ENCODE results near the gene CARM1.
"Not testable (repeated sequence)": the region's sequence is repeated elsewhere in the genome, so short reads cannot be mapped to it uniquely, and the experiment has no call there.

Gene CARM1

DNA sequence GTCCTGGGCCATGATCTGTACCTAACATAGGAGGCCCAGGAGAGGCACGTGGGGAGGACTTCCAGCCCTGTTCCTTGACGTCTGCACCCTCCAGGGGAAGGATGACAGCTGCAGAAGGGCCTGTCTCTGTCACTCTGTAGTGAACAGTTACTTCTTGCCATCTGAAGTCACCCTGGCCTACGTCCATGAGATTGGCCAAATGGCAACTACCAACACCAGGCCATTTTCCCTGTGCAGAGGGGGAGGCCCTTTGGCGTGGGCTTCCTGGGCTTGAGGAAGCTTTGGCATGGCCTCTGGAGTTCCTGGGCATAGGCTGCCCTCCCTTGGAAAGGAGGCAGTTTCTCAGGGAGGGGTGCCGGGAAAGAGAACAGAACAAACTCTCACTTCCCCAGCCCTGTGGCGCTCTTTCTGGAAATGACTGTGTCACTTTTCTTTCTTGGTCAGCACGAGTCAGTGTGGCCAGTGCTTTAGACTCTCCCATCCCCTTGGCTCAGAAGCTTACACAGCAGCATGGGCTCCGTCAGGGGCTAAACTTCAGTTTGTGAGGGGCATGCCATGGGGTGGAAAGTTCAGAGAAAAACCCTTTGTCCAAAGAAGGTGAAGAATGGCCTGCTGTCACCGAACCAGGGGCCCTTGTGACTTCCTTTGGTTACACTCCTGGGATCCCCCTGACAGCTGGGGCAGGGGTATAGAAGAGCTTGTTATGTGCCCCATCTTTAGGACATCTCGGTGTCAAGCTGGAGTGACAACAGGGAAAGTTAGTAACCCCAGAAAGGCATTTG, 5.3 kb downstream of the CARM1 start:
- DNase-seq = no peak

- not testable (repeated sequence) for DNase-seq
Observed at GRCh38 chr19:10877608-10878007, 6.3 kb downstream of the CARM1 start.

GRCh38 chr19:10878253-10878652, 6.9 kb downstream of the CARM1 start:
- no peak for DNase-seq

GRCh38 chr19:10881403-10882107, 10.2 kb downstream of the CARM1 start:
- no peak for DNase-seq

DNA sequence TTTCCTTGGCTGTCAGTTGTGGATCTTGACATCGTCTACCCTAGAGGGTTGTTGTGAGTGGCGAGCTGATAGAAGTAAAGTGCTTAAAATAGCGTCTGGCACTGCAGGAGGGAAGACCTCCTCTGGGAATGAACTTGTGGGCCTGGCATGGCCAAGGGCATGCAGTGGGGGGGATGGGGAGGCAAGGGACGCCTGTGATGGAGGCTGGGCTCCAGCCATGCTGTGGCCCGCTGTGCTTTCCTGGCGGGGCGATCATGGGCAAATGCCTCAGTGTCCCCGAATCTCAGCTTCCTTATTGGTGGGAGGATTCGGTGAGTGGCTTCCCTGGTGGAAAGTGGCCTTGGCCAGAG, 10.7 kb downstream of the CARM1 start:
- DNase-seq = no peak

- no peak for DNase-seq
Observed at GRCh38 chr19:10884274-10884673, 12.9 kb downstream of the CARM1 start.

DNA sequence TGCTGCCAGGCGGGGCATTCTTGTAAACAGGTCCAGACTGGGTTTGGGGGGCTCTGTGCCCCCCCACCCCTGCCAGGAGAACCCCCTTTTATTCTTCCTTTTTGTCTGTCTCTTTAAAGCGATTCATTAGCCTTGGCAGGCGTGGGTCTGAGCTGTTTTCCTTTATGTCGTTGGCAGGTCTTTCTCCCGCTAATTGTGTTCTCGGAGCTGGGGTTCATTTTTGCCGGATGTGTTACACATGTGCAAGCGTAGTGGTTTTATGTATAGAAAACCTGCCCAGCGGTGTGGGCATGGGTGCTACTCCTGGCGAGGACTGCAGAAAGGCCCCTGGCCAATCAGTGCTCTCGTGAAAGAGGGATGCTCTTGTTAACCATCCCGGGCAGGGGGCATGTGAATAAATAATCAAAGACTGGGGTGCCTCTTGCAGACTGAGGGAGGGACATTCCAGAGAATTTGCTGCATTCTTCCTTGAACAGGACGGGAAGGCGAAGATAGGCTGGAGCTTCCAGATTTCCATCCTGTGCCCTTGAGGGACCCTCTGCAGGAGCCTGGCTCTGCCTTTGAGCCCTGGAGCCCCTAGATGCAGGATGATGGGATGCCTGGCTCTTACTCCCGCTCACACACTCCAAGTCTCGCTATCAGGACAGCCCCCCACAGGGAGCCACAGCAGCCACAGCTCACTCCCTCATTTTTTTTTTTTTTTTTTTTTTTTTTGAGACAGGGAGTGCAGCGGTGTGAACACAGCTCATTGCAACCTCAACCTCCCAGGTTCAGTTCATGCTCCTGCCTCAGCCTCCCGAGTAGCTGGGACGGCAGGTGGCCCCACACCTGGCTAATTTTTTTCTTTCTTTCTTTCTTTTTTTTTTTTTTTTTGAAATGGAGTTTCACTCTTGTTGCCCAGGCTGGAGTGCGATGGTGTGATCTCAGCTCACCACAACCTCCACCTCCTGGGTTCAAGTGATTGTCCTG, 14.1 kb downstream of the CARM1 start:
- DNase-seq = no peak

GRCh38 chr19:10887616-10888367, 16.4 kb downstream of the CARM1 start:
- DNase-seq = no peak

DNA sequence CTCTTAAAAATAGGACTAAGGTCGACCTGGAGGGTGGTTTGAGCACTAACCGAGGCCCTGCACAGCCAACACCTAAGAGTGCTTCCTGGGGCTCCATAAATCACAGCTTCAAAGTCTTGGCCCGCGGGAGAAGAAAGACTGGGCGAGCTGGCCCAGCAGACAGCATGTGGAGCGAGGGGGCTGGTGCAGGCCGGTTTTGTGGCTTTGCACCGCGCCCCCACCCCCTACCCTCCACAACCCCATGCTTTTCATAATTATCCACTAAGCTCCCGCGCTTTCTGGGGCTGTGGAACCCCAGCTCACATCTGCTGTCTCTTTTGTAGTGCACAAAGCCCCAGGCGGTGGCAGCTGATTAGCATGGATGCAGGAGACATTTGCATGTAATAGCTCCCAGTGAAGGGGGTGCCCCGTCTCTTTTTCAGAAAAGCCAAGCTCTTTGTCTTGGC, 17.1 kb downstream of the CARM1 start:
- no peak for DNase-seq

GRCh38 chr19:10889880-10890279, 18.5 kb downstream of the CARM1 start:
- DNase-seq = no peak

DNA sequence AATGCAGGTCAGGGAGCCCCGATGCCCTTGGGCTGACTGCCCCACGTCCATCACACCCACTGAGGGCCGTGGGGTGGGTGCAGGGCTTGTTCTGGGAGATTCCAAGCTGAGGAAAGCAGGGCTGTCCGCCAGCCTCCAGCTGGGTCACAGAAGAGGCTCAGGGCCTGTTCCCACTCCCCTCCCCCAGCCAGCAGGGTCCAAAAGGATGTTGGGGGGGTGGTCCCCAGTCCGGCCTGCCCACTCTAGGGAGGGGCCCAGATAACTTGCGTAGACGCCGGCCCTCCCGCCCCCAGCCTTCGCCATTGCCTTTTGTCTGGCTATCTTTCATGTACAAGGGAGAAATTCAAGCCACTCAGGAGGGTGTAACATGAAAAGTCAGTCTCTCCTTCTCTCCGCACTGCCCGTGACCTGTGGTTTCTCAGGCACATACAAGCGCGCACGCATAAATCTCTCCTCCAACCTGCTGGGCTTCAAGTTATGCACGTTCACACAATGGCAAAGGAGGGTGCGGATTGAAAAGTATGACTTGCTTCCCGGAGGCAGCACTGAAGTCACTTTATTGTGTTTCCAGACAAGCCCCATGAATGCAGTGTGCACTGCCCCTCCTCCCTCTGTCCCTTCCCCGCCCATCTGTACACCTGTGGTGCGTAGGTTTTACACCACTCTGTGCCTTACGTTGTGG, 20.2 kb downstream of the CARM1 start:
- no peak for DNase-seq

- no peak for DNase-seq
Observed at GRCh38 chr19:10892256-10892655, 20.9 kb downstream of the CARM1 start.

- no peak for DNase-seq
Observed at GRCh38 chr19:10894911-10895213, 23.5 kb downstream of the CARM1 start.

- DNase-seq = no peak
Observed at GRCh38 chr19:10895363-10895762, 24.0 kb downstream of the CARM1 start.

DNA sequence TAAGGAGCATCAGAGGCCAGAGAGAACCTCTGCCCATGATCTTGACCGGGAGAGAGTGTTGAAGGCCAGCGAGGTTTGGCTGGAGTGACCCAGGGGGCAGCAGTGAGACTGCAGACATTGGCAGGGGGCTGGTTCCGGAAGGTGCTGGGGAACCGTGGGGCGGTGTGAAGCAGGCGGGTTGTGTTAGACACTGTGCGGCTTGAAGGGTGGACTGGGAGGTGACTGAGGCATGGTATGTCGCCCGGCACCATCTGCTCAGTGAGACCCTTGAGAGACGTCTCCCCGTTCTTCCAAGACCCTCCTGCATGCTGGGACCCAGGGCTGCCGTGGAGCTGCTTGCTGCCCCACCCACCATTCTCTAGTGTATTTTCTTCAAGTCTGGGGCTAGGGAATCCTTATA, 24.6 kb downstream of the CARM1 start:
- DNase-seq = no peak

- DNase-seq = no peak
Observed at GRCh38 chr19:10896851-10897526, 25.6 kb downstream of the CARM1 start.

DNA sequence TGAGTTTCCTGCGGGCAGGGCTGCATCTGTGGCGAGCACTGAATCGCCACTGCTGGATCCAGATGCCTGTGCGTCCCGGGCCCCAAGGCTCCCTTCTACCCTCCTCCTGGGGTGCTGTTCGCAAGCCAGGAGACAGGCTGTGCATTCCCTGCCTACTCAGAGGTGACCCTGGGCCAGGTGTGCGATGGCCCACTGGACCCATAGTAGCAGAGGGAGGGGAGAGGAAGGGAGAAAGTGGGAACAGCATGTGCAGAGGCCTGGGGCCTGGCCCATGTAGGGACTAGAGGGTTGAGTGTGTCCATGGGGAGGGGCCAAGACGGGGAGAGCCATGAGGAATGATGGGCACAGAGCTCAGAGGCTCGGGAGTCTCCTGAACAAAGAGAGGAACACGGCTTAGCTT, 27.3 kb downstream of the CARM1 start:
- DNase-seq = no peak

- no peak for DNase-seq
Observed at GRCh38 chr19:10899151-10899653, 27.8 kb downstream of the CARM1 start.

DNA sequence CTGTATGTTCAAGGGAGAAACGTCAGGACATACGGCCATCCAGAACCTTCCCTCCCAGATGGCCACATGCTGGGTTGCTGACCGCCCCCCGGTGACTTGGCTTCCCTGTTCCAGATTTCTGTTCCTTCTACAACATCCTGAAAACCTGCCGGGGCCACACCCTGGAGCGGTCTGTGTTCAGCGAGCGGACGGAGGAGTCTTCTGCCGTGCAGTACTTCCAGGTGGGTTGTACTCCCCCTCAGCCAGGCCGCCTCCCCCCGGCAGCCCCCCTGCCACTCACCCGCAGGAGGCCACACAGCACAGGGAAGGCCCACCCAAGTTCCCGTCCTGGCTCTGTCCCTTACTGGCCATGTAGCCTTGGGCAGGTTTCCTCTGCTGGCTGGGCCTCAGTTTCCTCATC, 36.6 kb downstream of the CARM1 start:
- no peak for DNase-seq

GRCh38 chr19:10908380-10908960, 37.1 kb downstream of the CARM1 start:
- no peak for DNase-seq
